ENCODE measurements around the gene LST1.

Gene LST1

GRCh38 chr6:31621320-31621939 is 35.4 kb downstream of the LST1 start:
- no peak for DNase-seq

GRCh38 chr6:31621991-31622390 is 35.9 kb downstream of the LST1 start:
- no peak for DNase-seq

GRCh38 chr6:31622684-31623091 is 36.6 kb downstream of the LST1 start:
- DNase-seq = no peak

DNA sequence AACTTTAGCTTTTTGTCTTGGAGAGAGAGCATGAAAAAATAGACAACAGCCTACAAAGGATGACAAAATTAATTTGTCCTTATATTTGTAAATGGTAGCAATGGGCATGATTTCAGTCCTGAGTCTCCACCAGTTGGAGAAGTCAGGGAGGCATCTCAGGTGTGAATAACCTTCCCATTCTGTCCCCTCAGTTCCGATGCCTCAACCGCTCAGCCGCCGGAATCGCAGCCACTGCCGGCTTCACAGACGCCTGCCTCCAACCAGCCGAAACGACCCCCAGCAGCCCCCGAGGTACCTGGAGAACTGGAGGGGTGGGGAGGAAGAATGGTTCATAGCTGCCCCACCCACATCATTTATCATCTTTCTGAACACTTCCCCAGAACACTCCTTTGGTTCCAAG is 38.0 kb downstream of the LST1 start:
- no peak for DNase-seq

DNA sequence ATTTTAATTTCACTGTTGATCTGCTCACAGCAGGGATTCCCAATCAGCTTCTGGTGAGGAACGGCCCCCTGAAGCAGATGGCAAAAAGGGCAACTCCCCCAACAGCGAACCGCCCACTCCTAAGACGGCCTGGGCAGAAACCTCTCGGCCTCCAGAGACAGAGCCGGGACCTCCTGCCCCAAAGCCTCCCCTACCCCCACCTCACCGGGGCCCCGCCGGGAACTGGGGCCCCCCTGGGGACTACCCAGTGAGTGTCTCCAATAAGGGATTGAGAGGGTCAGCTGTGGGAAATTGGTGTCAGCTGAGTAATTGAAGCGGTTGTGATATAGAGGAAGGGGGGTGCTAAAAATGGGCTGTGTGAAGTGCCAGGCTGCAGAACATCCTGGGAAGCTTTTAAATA is 40.9 kb downstream of the LST1 start:
- no peak for DNase-seq

DNA sequence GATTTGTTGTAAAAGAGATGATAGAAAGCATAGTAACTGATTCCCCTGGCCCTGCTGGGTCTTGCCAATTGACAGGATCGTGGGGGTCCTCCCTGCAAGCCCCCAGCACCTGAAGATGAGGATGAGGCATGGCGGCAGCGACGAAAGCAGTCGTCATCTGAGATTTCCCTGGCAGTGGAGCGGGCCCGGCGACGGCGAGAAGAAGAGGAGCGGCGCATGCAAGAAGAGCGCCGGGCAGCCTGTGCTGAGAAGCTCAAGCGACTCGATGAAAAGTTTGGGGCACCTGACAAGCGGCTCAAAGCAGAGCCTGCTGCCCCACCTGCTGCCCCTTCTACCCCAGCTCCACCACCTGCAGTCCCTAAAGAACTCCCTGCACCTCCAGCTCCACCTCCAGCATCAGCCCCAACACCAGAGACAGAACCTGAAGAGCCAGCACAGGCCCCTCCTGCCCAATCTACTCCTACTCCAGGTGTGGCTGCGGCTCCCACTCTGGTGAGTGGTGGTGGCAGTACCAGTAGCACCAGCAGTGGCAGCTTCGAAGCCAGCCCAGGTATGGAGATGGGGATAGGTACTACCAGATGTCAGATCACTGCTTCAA is 41.7 kb downstream of the LST1 start:
- DNase-seq = no peak

DNA sequence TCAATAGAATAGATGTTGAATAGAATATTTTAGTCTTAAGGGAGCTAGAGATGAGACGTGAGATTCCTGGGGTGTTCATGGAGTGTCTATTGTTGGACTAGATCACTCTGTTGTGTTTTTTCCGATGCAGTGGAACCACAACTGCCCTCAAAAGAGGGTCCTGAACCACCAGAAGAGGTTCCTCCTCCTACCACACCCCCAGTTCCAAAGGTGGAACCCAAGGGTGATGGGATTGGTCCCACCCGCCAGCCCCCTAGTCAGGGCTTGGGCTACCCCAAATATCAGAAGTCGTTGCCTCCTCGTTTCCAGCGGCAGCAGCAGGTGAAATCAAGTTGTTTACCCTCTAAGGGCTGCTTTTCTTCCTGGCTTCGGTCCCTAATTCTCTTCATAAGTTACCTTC is 42.9 kb downstream of the LST1 start:
- DNase-seq = no peak

DNA sequence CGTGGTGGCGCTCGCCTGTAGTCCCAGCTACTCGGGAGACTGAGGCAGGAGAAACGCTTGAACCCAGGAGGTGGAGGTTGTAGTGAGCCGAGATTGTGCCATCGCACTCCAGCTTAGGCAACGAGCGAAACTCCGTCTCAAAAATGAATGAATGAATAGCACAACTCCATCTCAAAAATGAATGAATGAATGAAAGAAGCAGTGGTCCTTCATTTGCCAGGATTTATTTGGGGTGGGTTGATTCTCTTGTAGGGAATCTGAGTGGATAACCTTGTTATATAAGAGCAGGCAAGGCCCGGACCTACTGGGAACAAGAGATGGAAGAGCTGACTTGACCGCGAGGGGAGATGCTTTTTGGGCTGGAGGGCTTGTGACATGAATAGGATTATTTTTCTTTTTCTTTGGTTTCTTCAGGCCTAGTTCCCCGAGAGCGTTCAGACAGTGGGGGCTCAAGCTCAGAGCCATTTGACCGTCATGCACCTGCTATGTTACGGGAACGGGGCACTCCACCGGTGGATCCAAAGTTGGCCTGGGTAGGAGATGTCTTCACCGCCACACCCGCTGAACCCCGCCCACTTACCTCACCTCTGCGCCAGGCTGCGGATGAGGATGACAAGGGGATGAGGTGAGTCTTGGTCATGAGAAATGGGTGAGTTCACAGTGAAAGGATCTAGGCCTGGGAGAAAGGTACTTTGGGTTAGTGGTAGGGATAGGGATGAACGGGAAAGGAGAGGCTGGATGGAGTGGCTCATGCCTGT is 44.3 kb downstream of the LST1 start:
- DNase-seq = no peak

DNA sequence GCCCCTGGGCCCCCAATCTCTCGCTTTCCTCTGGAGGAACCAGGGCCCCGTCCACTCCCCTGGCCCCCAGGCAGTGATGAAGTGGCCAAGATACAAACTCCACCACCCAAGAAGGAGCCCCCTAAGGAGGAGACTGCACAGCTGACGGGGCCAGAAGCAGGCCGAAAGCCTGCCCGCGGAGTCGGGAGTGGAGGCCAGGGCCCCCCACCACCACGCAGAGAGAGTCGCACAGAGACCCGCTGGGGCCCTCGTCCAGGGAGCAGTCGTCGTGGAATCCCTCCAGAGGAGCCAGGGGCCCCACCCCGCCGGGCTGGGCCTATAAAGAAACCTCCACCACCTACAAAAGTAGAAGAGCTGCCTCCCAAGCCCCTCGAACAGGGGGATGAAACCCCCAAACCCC is 45.1 kb downstream of the LST1 start:
- DNase-seq = no peak

DNA sequence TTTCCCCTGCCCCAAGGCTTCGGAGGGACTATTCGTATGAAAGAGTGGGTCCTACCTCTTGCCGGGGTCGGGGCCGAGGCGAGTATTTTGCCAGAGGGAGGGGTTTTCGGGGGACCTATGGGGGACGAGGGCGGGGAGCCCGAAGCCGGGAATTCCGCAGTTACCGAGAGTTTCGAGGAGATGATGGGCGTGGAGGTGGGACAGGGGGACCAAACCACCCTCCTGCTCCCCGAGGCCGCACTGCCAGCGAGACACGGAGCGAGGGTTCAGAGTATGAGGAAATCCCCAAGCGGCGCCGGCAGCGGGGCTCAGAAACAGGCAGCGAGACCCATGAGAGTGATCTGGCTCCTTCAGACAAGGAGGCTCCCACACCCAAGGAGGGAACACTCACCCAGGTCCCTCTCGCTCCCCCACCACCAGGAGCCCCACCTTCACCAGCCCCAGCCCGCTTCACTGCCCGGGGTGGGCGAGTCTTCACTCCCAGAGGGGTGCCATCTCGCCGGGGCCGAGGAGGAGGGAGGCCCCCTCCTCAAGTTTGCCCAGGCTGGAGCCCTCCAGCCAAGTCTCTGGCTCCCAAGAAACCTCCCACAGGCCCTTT is 45.7 kb downstream of the LST1 start:
- no peak for DNase-seq

DNA sequence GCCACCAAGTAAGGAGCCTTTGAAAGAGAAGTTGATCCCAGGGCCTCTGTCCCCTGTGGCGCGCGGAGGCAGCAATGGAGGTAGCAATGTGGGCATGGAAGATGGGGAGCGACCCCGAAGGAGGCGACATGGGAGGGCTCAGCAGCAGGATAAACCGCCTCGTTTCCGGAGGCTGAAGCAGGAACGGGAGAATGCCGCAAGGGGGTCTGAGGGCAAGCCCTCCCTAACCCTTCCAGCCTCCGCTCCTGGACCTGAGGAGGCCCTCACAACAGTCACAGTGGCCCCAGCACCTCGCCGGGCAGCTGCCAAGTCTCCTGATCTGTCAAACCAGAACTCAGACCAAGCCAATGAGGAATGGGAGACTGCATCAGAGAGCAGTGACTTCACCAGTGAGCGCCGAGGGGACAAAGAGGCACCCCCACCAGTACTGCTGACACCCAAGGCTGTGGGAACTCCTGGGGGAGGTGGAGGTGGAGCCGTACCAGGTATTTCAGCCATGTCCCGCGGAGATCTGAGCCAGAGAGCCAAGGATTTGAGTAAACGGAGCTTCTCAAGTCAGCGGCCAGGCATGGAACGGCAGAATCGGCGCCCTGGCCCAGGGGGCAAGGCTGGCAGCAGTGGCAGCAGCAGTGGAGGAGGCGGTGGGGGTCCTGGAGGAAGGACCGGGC is 46.3 kb downstream of the LST1 start:
- no peak for DNase-seq

- DNase-seq = no peak
Observed at GRCh38 chr6:31633447-31633846, 47.4 kb downstream of the LST1 start.

DNA sequence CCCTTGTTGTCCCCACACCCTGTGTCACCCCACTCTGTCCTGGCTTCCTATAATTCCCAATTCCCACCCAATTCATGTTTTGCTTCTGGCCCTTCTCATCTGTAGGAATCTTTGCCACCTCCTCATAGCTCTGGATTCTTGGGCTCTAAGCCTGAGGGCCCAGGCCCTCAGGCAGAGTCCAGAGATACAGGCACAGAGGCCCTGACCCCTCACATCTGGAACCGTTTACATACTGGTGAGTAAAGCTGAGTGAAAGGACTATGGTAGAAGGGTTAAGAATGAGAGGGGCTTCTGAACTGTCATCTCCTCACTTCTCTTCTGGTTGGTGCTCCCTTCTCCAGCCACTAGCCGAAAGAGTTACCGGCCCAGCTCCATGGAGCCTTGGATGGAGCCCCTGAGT is 48.1 kb downstream of the LST1 start:
- DNase-seq = no peak

DNA sequence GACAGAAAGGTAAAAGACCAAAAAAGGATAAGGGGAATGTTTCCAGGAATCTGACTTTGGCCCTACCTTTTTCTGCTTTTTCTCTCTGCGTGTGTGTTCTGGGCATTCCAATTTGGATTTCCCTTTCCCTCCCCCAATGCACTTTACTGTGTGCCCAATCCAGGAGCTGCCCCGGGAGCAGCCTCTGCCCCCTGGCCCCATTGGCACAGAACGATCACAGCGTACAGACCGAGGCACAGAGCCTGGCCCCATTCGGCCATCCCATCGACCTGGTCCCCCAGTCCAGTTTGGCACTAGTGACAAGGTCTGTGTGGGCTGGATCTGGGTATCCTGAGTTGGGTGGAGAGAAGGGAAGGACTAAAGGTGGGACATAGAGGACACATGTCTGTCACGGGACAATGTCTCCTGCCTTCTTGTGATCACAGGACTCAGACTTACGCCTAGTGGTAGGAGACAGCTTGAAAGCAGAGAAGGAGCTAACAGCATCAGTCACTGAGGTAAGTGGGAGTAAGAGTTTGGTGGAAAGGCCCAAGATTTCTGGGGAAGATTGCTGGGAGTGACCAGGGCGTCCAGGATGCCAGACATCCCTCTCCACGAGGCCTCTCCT is 49.0 kb downstream of the LST1 start:
- DNase-seq = no peak

DNA sequence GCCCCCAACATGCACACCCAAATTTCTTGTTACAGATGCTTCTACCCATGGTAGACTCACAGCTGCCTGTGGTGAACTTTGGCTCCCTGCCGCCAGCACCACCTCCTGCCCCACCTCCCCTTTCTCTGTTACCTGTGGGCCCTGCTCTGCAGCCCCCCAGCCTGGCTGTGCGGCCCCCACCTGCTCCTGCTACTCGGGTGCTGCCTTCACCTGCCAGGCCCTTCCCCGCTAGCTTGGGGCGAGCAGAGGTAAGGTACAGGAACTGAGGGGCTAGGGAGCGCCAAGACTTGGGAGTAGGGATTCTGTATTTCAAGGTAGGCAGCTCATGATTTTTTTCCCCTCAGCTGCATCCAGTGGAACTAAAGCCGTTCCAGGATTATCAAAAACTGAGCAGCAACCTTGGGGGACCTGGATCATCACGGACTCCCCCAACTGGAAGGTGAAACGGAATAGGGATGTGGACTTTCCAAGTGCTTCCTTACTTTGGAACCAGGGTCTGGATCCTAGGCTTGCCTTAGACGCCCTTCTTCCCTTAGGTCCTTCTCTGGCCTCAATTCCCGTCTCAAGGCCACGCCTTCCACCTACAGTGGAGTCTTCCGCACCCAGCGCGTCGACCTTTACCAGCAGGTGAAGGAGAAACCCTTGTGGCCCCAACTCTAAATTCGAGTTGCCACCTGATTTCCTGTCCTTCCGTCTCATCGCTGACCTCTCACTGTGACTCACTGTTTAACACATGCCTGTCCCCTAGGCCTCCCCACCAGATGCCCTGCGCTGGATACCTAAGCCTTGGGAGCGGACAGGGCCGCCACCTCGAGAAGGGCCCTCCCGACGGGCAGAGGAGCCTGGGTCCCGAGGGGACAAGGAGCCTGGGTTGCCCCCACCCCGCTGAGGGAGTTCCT is 50.9 kb downstream of the LST1 start:
- no peak for DNase-seq
